ENCODE results near the gene NOL11.
A peak's percentile ranks its signal among the peaks of the same experiment; 100 is the strongest.

NOL11 gene

GRCh38 chr17:67708378-67708777 is 9.4 kb upstream of the NOL11 start:
- TF ChIP-seq, protein P1, sequence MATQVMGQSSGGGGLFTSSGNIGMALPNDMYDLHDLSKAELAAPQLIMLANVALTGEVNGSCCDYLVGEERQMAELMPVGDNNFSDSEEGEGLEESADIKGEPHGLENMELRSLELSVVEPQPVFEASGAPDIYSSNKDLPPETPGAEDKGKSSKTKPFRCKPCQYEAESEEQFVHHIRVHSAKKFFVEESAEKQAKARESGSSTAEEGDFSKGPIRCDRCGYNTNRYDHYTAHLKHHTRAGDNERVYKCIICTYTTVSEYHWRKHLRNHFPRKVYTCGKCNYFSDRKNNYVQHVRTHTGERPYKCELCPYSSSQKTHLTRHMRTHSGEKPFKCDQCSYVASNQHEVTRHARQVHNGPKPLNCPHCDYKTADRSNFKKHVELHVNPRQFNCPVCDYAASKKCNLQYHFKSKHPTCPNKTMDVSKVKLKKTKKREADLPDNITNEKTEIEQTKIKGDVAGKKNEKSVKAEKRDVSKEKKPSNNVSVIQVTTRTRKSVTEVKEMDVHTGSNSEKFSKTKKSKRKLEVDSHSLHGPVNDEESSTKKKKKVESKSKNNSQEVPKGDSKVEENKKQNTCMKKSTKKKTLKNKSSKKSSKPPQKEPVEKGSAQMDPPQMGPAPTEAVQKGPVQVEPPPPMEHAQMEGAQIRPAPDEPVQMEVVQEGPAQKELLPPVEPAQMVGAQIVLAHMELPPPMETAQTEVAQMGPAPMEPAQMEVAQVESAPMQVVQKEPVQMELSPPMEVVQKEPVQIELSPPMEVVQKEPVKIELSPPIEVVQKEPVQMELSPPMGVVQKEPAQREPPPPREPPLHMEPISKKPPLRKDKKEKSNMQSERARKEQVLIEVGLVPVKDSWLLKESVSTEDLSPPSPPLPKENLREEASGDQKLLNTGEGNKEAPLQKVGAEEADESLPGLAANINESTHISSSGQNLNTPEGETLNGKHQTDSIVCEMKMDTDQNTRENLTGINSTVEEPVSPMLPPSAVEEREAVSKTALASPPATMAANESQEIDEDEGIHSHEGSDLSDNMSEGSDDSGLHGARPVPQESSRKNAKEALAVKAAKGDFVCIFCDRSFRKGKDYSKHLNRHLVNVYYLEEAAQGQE (IDR thresholded peaks at IDR 0.05; ENCODE audit: insufficient replicate concordance, low read depth) = no peak
- no peak for TF ChIP-seq POLR2AphosphoS5 (IDR thresholded peaks at IDR 0.05; ENCODE audit: low read depth)
- no peak for TF ChIP-seq SPI1 (IDR thresholded peaks at IDR 0.05; ENCODE audit: borderline replicate concordance, low read depth)
- no peak for TF ChIP-seq GABPA (IDR thresholded peaks at IDR 0.05; ENCODE audit: low read depth)
- TF ChIP-seq, protein P2, sequence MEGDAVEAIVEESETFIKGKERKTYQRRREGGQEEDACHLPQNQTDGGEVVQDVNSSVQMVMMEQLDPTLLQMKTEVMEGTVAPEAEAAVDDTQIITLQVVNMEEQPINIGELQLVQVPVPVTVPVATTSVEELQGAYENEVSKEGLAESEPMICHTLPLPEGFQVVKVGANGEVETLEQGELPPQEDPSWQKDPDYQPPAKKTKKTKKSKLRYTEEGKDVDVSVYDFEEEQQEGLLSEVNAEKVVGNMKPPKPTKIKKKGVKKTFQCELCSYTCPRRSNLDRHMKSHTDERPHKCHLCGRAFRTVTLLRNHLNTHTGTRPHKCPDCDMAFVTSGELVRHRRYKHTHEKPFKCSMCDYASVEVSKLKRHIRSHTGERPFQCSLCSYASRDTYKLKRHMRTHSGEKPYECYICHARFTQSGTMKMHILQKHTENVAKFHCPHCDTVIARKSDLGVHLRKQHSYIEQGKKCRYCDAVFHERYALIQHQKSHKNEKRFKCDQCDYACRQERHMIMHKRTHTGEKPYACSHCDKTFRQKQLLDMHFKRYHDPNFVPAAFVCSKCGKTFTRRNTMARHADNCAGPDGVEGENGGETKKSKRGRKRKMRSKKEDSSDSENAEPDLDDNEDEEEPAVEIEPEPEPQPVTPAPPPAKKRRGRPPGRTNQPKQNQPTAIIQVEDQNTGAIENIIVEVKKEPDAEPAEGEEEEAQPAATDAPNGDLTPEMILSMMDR (IDR thresholded peaks at IDR 0.05; ENCODE audit: insufficient read depth, low read length) = no peak
- Histone ChIP-seq H3K27ac (replicated peaks) (no peak overlapping the region), H3K4me3 (replicated peaks; ENCODE audit: insufficient read depth, low read length) (no peak overlapping the region), H3K27me3 (ENCODE audit: insufficient read depth, poor library complexity, severe bottlenecking) (no peaks in the 10 kb centered on the region)
- DNase-seq (ENCODE audit: low read depth in 1 of 2, low spot score in 1 of 2) = no peak

DNA sequence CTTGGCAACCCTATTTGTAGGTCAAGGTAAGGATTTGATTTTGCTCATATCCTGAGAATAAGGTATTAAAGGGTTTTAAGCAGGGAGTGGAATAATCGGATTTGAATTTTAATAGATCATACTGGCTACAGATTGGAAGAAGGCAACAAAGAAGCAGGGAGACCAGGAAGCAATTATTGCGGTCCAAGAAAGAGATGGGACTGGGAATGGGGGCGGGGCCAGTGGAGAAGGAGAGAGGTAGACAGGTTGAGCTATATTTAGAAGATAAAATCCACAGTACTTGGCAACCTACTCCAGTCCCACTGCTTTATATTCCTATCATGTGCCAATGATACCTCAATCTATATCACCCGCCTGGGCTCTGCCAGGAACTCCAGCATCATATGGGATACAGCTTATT is 5.8 kb upstream of the NOL11 start:
- no peak overlapping the region for H3K4me3 ChIP-seq (replicated peaks; ENCODE audit: insufficient read depth, low read length)
- H3K27ac ChIP-seq (replicated peaks) = no peak overlapping the region
- TF ChIP-seq POLR2AphosphoS5 (IDR thresholded peaks at IDR 0.05; ENCODE audit: low read depth) (no peak), GABPA (IDR thresholded peaks at IDR 0.05; ENCODE audit: low read depth) (no peak), SPI1 (IDR thresholded peaks at IDR 0.05; ENCODE audit: borderline replicate concordance, low read depth) (no peak)
- TF ChIP-seq, protein P2 (IDR thresholded peaks at IDR 0.05; ENCODE audit: insufficient read depth, low read length) = no peak
- TF ChIP-seq, protein P1 (IDR thresholded peaks at IDR 0.05; ENCODE audit: insufficient replicate concordance, low read depth) = no peak
- DNase-seq (ENCODE audit: low read depth in 1 of 2, low spot score in 1 of 2) = no peak
- H3K27me3 ChIP-seq (ENCODE audit: insufficient read depth, poor library complexity, severe bottlenecking) = no peaks in the 10 kb centered on the region

GRCh38 chr17:67712375-67712774 is 5.4 kb upstream of the NOL11 start:
- Histone ChIP-seq H3K27me3 (ENCODE audit: insufficient read depth, poor library complexity, severe bottlenecking) (no peaks in the 10 kb centered on the region), H3K27ac (replicated peaks) (no peak overlapping the region)
- no peak for DNase-seq (ENCODE audit: low read depth in 1 of 2, low spot score in 1 of 2)

More at GRCh38 chr17:67712375-67712774, 5.4 kb upstream of the NOL11 start:
- H3K4me3 ChIP-seq (replicated peaks; ENCODE audit: insufficient read depth, low read length) = no peak overlapping the region
- TF ChIP-seq, protein P2 (IDR thresholded peaks at IDR 0.05; ENCODE audit: insufficient read depth, low read length) = no peak
- TF ChIP-seq, protein P1 (IDR thresholded peaks at IDR 0.05; ENCODE audit: insufficient replicate concordance, low read depth) = no peak
- TF ChIP-seq POLR2AphosphoS5 (IDR thresholded peaks at IDR 0.05; ENCODE audit: low read depth) = no peak
- TF ChIP-seq SPI1 (IDR thresholded peaks at IDR 0.05; ENCODE audit: borderline replicate concordance, low read depth) = peak; percentile 53; the same call in 1 of the 2 replicates

Measured in HL-60 (cell line).